Epithelial cell of prostate (primary cell): Measurements from ENCODE around the gene CCND1.
"Not testable (repeated sequence)": the region's sequence is repeated elsewhere in the genome, so short reads cannot be mapped to it uniquely, and the experiment has no call there.

Experiments used
- DNase-seq: peaks from one replicate; pipeline ENCODE4 v3.0.0-alpha.2; 2011; ENCODE audit warnings: low read depth, low spot score
- H3K27ac ChIP-seq: fragments of 450-650 bp; 2 replicates; pipeline ENCODE4 v1.5.1; 2017; ENCODE audit warnings: mild to moderate bottlenecking

The CCND1 gene

DNA sequence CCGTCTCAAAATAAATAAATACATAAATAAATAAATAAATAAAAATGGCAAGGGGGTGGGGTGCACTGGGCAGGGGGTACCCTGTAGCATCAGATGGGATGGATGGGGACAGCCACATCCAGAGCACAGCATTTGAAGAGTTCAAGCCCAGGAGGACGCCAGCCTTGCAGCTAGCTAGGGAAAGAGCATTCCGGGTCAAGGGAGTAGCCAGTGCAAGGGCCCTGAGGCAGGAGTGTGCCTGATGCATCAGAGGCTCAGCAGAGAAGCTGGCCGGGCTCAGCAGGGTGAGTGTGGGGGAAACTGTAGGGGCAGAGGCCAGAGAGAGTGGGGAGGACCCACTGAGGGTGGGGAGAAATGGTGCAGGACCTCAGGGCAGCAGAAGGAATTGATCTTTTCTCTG lies 23.7 kb upstream of the CCND1 start:
- no peak for DNase-seq
- H3K27ac ChIP-seq = no peak overlapping the region

DNA sequence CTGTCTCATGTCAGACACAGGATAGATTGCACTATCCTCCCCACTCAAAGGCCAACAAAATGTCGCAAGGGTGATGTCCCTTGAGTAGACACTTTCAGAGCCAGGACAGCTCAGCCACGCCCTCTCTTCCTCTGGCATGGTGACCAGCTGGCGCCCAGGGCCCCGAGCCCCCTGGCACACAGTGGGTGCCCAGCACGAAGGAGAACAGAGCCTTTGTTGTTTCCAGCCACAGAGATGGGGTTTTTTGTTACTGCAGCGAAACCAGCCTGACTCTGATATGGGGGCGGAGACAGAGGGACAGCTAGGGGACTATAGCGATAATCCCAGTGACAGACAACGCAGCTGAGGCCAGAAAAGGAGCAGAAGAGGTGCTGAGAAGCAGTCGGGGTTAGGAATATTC lies 23.3 kb upstream of the CCND1 start:
- no peak for DNase-seq
- no peak overlapping the region for H3K27ac ChIP-seq

DNA sequence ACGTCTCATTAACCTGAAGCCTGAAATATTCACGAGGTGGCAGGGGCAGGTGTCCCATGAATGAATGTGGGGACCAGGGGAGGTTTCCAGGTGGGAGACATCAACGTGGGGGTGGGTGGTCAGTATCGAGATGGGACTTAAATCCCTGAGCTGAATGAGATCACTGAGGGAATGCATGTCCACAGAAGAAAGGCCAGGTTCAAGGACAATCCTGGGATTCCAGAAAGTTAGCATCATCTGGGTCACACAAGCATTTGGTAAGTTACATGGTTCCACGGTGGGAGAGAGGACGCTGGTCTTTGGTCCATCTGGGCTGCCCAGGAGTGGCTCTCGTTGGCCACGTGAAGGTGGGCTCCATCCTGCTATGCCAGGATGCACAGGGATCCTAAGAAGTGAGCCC lies 22.7 kb upstream of the CCND1 start:
- DNase-seq = no peak
- no peak overlapping the region for H3K27ac ChIP-seq

DNA sequence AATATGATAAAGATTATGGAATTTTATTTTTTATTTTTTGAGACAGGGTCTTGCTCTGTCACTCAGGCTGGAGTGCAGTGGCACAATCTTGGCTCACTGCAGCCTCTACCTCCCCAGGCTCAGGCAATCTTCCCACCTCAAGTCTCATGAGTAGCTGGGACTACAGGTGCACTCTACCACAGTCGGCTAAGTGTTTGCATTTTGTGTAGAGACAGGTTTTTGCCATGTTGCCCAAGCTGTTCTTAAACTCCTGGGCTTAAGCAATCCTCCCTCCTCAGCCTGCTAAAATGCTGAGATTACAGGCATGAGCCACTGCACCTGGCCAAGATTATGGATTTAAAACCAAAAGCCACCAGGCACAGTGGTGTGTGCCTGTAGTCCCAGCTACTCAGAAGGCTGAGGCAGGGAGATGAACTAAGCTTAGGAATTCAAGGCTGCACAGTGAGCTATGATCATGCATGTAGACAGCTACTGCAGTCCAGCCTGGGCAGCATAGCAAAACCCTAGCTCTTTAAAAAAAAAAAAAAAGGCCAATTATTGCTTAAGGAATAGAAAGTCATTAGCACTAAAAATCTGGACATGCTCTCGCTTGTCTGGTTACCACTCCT lies 20.2 kb upstream of the CCND1 start:
- H3K27ac ChIP-seq = no peak overlapping the region
- no peak for DNase-seq

DNA sequence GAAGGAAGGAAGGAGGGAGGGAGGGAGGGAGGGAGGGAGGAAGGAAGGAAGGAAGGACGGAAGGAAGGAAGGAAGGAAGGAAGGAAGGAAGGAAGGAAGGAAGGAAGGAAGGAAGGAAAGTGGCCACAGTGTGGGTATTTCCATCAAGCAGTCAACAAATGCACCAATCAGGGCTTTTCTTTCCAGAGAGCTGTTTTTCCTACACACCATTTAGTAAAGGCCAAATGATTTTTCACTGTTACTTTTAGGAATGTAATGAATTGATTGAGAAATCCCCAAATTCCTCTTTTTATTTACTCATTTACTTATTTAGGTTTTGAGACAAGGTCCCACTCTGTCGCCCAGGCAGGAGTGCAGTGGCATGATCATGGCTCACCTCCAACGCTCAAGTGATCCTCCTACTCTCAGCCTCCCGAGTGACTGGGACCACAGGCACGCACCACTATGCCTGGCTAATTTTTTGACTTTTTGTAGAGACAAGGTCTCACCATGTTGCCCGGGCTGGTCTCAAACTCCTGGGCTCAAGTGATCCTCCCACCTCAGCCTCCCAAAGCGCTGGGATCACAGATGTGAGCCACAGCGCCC lies 18.8 kb upstream of the CCND1 start:
- not testable (repeated sequence) for DNase-seq, H3K27ac ChIP-seq

DNA sequence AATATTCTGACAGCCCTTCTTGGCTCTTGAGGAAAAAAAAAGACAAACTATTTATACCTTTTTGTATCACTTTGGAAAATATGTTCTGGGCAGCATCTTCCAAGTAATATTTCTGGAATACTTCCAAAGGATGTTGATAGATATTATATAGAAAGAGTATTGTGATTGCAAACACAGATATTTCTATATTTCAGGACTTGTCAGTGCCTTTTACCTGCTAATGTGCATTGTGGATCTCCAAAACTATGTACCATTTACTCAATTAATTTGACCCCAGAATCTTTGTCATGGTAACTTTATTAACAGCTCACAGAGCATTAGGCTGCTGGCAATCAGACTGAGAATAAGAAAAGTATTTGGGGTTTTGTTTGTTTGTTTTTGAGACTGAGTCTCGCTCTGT lies 16.7 kb upstream of the CCND1 start:
- DNase-seq = no peak
- no peak overlapping the region for H3K27ac ChIP-seq

DNA sequence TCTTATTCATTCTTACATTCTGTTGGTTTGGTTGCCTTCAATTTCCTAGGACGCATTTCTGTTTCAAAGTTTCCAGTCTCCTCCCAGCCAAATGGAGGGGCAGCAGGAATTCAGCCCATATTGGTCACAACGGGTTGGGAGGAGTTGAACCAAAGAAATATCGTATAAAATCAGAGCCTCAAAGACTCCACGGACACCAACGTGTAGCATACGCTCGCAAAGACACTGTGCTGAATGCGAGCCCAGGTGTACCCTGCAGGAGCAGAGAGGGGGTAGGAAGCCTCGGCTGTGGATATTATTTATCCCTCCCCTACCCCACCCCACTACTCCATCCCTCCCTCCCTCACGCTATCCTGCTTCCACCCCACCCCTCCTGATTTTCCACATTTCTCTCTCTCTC lies 15.5 kb upstream of the CCND1 start:
- no peak overlapping the region for H3K27ac ChIP-seq
- no peak for DNase-seq

DNA sequence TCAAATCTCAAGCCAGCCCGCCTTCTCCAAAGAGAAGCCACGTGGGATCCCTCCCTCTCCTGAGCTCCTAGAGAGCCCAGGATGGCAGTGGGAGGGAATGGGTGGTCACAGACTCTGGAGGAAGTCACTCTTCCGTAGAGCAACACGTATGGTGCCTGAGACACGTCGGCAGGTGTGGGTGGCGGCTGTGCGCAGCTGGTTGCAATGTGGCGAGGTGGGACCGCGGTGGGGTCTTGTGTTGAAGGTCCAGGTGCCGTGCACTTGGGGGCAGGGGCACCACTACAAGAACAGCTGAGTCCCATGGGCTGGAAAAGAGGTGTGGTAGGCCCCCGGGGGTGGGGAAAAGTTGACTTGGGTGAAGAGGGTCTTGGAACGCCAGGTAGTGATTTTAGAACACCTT lies 13.4 kb upstream of the CCND1 start:
- DNase-seq = no peak
- H3K27ac ChIP-seq = no peak overlapping the region

DNA sequence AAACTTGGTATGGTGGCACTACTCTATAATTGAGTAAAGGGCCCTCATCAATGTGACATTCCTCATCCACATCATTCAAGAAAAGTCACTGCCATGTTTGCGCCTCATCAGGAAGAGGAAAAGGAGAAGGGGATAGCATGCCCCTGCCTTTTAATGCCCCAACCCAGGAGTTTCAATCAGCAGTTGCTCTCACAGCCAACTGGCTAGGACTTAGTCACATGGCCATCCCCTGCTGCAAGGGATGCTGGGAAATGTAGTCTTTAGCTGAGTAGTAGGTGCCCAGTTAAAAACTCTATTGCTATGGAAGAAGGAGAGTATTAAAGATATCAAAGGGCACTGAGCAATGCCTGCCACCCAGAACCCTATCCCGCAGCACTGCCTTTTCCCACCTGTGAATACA lies 10.9 kb upstream of the CCND1 start:
- no peak for DNase-seq
- H3K27ac ChIP-seq = no peak overlapping the region

DNA sequence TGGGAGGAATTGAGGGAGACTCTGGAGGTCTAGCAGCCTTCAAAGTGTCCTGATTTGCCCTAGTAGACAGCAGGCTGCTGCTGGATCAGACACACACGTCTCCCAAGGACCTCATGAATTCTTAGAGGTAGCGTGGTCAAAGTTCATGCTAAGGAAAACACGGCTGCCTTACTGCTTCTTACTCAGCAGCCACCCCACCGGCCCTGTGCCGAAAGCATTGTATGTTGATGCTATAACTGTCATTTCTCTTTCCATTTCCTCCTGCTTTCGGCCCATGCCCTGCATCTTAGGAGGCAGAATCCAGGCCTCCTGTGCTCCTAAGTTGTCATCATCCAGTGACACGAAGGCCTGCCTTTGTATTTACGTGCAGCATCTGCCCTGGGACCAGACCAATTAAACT lies 10.5 kb upstream of the CCND1 start:
- no peak overlapping the region for H3K27ac ChIP-seq
- no peak for DNase-seq

DNA sequence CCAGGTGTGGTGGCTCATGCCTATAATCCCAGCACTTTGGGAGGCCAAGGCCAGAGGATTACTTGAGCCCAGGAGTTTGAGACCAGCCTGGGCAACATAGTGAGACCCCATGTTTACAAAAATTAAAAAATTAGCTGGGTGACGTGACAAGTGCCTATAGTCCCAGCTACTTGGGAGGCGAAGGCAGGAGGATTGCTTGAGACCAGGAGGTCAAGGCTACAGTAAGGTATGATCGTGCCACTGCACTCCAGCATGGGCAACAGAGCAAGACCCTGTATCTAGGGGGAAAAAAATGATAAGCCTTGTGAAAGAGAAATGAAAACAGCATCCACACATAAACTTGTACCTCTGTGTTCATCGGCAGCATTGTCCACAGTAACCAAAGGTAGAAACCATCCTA lies 8.1 kb upstream of the CCND1 start:
- no peak for DNase-seq
- no peak overlapping the region for H3K27ac ChIP-seq

DNA sequence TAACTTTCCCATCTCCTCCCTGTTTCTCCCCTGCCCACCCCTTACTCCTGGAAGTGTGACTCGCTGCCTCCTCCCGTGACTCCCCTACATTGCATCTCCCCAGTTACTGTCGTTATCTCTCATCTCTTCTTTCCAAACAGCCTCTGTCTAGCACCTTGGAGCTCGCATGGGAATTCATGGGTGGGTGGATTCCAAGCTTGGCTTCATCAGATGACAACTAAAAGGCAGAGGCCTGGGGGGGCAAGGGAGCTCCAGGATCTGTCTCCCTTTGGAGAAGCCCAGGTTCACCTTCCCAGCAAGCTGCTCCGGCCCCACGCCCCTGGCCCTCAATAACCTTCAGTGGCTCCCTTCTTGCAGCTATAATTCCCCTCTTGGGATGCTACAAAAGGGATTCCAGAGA lies 6.9 kb upstream of the CCND1 start:
- no peak for DNase-seq
- H3K27ac ChIP-seq = no peak overlapping the region

DNA sequence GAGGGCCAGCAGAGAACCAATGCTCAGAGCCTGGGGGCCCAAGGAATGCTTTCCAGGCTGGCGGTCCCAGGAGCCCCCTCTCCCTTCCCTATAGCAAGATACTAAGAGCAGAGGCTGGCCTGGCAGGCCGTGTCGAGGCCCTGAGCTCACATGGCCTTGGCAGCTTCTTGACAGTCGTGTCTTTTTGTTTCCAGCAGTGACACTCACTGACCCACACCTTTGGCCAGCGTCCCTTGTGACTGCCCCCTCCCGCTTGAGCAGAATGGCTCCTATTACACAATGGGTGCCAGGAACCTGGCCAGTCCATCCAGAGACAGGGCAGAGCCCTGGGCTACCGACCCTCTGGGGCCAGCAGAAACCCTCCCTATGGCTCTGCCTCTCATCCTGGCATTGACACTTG lies 6.4 kb upstream of the CCND1 start:
- no peak for DNase-seq
- no peak overlapping the region for H3K27ac ChIP-seq

DNA sequence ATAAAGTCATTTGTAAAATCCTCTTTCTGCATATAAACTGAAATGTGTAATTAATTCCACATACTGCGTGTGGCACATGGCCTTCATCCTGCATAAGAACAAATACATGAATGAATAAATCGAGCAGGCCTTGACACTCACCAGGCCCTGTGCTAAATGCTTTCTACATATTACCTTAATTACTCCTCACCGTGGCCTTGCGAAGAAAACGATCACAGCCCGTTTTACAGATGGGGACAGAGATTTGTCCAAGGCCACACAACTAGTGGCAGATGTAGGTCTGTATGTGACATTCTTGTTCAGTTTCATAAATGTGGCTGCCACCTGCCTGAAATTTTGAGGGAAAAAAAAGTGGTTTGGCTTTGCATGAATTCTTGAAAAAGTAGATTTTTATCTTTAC lies 5.8 kb upstream of the CCND1 start:
- no peak overlapping the region for H3K27ac ChIP-seq
- DNase-seq = no peak

DNA sequence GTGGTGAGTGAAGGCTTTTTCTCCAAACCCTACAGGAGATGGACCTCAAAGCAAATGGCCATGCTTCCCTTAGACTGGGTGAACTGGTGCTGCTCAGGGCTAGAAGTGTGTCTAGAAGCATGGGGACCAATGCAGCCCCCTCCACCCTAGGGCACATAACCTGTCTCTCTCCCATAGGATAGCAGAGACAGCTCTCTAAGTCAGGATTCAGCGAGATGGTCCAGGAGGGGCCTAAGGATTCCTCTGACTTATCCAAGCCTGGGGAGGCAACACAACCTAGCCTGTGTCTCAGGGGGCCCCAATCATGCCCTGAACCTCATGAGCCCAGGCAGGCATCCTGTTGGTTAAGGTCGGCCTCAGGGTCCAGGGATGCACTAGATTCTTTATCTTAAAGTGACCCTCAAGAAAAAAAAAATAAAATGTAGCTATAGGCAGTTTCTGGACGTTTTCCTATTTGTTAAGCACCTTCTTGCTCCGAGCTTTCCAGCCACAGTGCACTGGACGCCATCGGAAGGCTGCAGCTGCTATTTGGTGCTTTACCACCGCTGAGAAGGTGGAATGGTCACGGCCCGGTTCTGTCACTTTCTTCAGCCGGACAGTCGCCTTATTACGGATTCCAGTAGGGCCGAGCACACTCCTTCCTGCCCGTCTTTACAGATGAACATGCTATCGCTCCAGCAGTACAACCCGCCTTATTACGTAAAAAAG lies 5.0 kb upstream of the CCND1 start:
- no peak overlapping the region for H3K27ac ChIP-seq

DNA sequence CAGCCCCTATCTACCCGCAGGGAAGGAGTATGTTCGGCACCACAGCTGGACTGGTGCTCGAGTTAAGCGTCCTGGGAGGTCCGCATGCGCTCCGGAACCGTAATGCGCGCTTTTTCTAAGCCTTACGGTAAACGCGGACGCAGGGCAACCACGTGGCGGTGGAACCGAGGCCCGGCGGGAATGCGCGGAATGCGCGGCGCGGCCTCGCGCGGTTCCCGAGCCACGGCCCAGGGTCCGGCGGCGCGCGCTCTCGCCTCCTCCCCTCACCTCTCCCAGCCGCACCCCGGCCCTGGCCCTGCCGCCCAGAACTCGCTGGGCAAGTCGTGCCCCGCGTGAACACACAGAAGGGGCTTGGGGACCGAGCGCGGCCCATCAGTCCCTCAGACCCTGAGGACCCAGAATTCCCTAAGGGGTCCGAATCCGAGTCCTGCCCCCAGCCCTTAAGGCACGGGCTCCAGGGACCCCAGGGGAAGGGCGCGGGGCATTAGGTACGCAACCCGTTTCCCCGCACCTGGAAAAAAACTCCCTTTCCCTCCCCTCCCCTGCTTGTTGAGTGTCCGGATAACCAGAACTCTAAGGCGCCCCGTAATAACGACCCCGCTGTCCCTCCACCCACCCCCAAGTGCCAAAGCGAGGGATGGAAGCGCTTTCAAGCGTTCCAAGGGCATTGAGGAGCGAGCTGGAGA lies 4.3 kb upstream of the CCND1 start:
- DNase-seq = no peak
- no peak overlapping the region for H3K27ac ChIP-seq

More for the DNA sequence above, 5.0 kb upstream of the CCND1 start:
- no peak for DNase-seq

DNA sequence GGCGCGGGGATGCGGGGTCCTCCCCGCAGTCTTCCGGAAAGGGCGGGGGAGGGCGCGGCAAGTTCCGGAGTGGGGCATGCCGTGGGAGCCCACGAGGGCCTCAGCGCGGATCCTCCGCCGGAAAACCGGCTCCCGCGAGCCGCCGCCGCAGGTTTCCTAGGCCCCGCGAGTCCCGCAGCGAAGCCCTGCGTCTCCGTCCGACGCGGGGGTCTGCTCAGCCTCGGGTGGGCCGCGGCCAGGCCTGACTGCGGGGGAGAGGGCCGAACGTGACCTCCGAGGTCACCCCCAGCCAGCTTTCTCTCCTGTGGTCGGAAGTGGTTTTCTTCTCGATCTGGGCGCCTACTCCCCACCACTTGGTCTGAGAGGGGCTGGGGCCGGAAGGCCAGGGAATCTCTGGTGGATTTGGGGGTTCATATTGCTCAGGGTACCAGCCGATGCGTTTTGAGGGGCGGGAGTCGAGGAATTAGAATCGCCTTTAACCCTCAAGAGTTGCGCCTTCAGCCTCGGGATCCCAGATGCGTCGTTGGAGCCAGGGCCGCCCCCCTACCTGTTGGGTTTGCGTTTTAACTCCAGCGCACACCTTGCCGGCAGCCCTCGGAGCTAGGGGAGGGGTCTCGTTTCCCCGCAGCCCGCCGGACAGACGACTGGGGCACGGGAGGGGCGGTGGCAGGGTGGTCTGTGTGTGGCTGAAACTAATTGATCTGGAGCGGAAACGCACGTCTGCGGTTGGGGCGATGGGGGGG lies 3.6 kb upstream of the CCND1 start:
- peak overlapping the region; percentile 86 for H3K27ac ChIP-seq
- DNase-seq = no peak

DNA sequence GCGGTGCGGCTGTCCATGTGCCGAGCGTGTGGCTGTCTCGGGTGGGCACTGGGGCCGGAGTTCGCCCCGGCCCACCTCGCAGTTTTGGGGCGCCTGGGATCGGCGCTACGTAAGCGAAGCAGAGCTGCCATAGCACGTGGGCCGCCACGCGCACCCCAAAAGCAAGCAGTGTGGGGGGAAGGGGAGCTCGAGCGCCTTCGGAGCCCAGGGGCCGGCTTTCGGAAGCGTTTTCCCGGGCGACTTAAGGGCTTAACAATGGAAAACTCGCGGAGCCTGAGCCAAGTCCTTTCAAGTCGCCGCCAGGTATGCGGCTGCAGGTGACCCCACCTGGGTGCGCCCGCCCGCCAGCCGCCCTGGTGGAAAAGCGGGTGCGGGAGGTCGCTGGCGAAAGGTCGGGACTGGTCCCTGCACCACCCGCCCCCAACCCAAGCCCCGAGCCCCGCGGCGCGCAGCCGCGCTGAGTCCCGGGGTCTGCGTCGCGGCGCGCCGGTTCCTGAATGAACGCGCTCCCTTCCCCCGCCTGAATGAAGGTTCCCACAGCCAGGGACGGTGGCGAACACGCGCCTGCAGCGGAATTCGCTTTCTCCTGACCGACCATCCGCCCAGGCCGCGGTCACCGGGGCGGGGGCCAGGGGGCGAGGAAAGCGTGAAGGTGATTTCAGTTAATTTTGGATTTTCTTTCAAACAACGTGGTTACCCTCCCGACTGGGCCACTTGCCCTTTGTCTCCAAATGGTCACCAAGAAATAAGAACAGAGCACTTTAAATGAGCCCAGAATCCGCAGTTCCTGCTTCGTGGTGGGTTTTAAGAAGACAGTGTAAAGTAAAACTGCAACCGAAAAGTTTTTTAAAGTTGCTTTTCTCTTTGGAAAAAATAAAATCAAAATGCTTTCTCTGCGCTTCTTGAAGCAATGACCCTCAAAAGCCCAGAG lies 2.8 kb upstream of the CCND1 start:
- DNase-seq = no peak
- H3K27ac ChIP-seq = peak overlapping the region; percentile 86

DNA sequence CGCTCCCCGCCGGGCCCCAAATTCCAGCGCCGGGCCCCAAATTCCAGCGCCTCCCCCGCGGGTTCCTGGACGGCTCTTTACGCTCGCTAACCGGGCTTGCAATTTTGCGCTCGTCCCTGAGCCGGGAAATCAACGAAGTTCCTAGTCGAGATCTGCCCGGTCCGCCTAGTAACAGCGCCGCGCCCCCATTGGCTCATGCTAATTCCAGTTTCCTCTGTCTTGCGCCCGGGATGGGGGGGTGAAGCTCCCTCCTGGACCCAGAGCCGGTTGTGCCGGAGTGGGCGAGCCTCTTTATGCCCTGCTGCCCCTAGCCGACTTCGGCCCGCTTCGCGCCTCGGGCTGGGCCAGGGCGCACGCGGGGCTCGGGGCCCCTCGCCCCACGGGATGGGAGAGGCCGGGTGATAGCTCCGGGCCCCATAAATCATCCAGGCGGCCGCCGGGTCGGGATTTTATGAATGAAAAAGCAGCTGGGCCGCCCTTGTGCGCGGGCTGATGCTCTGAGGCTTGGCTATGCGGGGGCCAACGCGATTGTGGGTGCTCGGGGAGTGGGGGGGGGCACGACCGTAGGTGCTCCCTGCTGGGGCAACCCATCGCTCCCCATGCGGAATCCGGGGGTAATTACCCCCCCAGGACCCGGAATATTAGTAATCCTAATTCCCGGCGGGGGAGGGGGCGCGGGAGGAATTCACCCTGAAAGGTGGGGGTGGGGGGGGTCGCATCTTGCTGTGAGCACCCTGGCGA lies 1.8 kb upstream of the CCND1 start:
- H3K27ac ChIP-seq = peak overlapping the region; percentile 86
- peak; percentile 82 for DNase-seq
